ENCODE measurements around the gene IMMP2L. TPM values are rescaled to one million over a fixed set of nuclear protein-coding genes. Genes with fewer than 3 reads are reported as not detected.

Gene IMMP2L
- total and polyA plus RNA-seq, 2 of the 4 experiments (the other 2 are of a cell fraction) = 5.8 to 9.3 TPM

- H2AFZ ChIP-seq (replicated peaks; ENCODE audit: low read length, poor library complexity) = no peak overlapping the region
- no TSS peak for BruUV-seq (replicated peaks)
- no peaks in the 10 kb centered on the region for H3K9me3 ChIP-seq (ENCODE audit: control insufficient read depth, insufficient read depth, low read length)
- TF ChIP-seq, protein P1, sequence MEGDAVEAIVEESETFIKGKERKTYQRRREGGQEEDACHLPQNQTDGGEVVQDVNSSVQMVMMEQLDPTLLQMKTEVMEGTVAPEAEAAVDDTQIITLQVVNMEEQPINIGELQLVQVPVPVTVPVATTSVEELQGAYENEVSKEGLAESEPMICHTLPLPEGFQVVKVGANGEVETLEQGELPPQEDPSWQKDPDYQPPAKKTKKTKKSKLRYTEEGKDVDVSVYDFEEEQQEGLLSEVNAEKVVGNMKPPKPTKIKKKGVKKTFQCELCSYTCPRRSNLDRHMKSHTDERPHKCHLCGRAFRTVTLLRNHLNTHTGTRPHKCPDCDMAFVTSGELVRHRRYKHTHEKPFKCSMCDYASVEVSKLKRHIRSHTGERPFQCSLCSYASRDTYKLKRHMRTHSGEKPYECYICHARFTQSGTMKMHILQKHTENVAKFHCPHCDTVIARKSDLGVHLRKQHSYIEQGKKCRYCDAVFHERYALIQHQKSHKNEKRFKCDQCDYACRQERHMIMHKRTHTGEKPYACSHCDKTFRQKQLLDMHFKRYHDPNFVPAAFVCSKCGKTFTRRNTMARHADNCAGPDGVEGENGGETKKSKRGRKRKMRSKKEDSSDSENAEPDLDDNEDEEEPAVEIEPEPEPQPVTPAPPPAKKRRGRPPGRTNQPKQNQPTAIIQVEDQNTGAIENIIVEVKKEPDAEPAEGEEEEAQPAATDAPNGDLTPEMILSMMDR (conservative IDR thresholded peaks at IDR 0.05; ENCODE audit: low read depth, low read length) = no peak
- no peak for TF ChIP-seq BHLHE40 (IDR thresholded peaks at IDR 0.05; ENCODE audit: low read depth, low read length)
- TF ChIP-seq RCOR1 (IDR thresholded peaks at IDR 0.05; ENCODE audit: insufficient replicate concordance, low read length) = no peak
- no peak for TF ChIP-seq RFX5 (IDR thresholded peaks at IDR 0.05; ENCODE audit: low read depth, low read length)
- TF ChIP-seq MAFK (IDR thresholded peaks at IDR 0.05; ENCODE audit: low read depth, low read length) = no peak
- TF ChIP-seq, protein P2, sequence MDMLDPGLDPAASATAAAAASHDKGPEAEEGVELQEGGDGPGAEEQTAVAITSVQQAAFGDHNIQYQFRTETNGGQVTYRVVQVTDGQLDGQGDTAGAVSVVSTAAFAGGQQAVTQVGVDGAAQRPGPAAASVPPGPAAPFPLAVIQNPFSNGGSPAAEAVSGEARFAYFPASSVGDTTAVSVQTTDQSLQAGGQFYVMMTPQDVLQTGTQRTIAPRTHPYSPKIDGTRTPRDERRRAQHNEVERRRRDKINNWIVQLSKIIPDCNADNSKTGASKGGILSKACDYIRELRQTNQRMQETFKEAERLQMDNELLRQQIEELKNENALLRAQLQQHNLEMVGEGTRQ (IDR thresholded peaks at IDR 0.05; ENCODE audit: low read depth, low read length) = no peak
- no peak for TF ChIP-seq MXI1 (IDR thresholded peaks at IDR 0.05; ENCODE audit: borderline replicate concordance, low read depth, low read length)
- TF ChIP-seq CEBPB (IDR thresholded peaks at IDR 0.05; ENCODE audit: low read depth, low read length) = no peak
- no peak for TF ChIP-seq NFE2L2 (IDR thresholded peaks at IDR 0.05; ENCODE audit: low read depth, low read length)
- no peak for TF ChIP-seq RAD21 (IDR thresholded peaks at IDR 0.05; ENCODE audit: low read length)
- no peak for TF ChIP-seq FOS (IDR thresholded peaks at IDR 0.05; ENCODE audit: low read depth, low read length)
- TF ChIP-seq, protein P3, sequence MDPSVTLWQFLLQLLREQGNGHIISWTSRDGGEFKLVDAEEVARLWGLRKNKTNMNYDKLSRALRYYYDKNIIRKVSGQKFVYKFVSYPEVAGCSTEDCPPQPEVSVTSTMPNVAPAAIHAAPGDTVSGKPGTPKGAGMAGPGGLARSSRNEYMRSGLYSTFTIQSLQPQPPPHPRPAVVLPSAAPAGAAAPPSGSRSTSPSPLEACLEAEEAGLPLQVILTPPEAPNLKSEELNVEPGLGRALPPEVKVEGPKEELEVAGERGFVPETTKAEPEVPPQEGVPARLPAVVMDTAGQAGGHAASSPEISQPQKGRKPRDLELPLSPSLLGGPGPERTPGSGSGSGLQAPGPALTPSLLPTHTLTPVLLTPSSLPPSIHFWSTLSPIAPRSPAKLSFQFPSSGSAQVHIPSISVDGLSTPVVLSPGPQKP (IDR thresholded peaks at IDR 0.05; ENCODE audit: borderline replicate concordance, low read depth, low read length) = no peak
- no peak for TF ChIP-seq SMC3 (IDR thresholded peaks at IDR 0.05; ENCODE audit: low read depth, low read length)
- no peak for TF ChIP-seq CHD1 (IDR thresholded peaks at IDR 0.05; ENCODE audit: low read depth, low read length)
- no peak for TF ChIP-seq POLR2A (IDR thresholded peaks at IDR 0.05; ENCODE audit: low read depth, low read length)
- TF ChIP-seq MAZ (IDR thresholded peaks at IDR 0.05; ENCODE audit: borderline replicate concordance, low read depth, low read length) = no peak
- no peak for DNase-seq
- H3K4me3 ChIP-seq (ENCODE audit: insufficient read depth, low read depth, low read length) = no peak overlapping the region
- no peak overlapping the region for H4K5ac ChIP-seq (ENCODE audit: low read depth, low read length)
- H2AK5ac ChIP-seq (ENCODE audit: low read depth, low read length) = no peak overlapping the region
- H3K23ac ChIP-seq (ENCODE audit: low read depth, low read length) = no peak overlapping the region
- no peak overlapping the region for H4K8ac ChIP-seq (ENCODE audit: low read depth in 2 of 2, low read length in 2 of 2)
- CTCF ChIA-PET = no interaction called here
- dilution Hi-C loops (cut with HindIII; ENCODE audit: low sequenced_read_pairs, unreplicated experiment) = no loop called here
- H4K91ac ChIP-seq (ENCODE audit: insufficient read depth, low read depth, low read length) = no peak overlapping the region
- no peak overlapping the region for H3K27ac ChIP-seq (ENCODE audit: insufficient read depth, low read length)
- H3K9ac ChIP-seq (ENCODE audit: low read depth, low read length) = no peak overlapping the region
- H3K79me1 ChIP-seq (ENCODE audit: low read depth in 1 of 2, low read length in 2 of 2) = no peaks in the 10 kb centered on the region
- no peak overlapping the region for H3K18ac ChIP-seq (ENCODE audit: low read depth, low read length)
- in situ Hi-C loops (cut with MboI; ENCODE audit: low sequenced_read_pairs) = loop anchor here (10.0 kb wide), 1 partner anchor 415 kb away; no protein-coding TSS in a partner anchor
- no peak overlapping the region for H2BK15ac ChIP-seq (ENCODE audit: low read depth, low read length)
- H3K4me2 ChIP-seq (ENCODE audit: low read depth, low read length) = no peak overlapping the region
- H2AK9ac ChIP-seq (replicated peaks; ENCODE audit: low read depth, low read length, poor library complexity) = no peak overlapping the region
- H4K20me1 ChIP-seq (ENCODE audit: insufficient read depth, low read length) = no peaks in the 10 kb centered on the region
- no peak overlapping the region for H2BK120ac ChIP-seq (ENCODE audit: low read depth, low read length)
- POLR2A ChIA-PET (ENCODE audit: unreplicated experiment) = no interaction called here
- H3K14ac ChIP-seq (replicated peaks; ENCODE audit: low read depth, low read length) = no peak overlapping the region
- ATAC-seq (ENCODE audit: low read depth) = no peak
- H3K9me1 ChIP-seq (ENCODE audit: insufficient read depth, low read length) = no peaks in the 10 kb centered on the region
- H3K56ac ChIP-seq (ENCODE audit: extremely low read depth, insufficient read depth, low read length) = no peak overlapping the region
- H3K36me3 ChIP-seq (ENCODE audit: control insufficient read depth, insufficient read depth, low read length) = no peaks in the 10 kb centered on the region
- no peak overlapping the region for H3K4ac ChIP-seq (ENCODE audit: low read depth, low read length)
- intact Hi-C loops (cut with micrococcal nuclease) = no loop called here
- no peak overlapping the region for H2BK5ac ChIP-seq (ENCODE audit: low read depth, low read length, poor library complexity, severe bottlenecking)
- no peaks in the 10 kb centered on the region for H3K4me1 ChIP-seq (ENCODE audit: control insufficient read depth, insufficient read depth, low read length)
- no peaks in the 10 kb centered on the region for H3K27me3 ChIP-seq (ENCODE audit: control insufficient read depth, insufficient read depth, low read length)
- H2BK20ac ChIP-seq (ENCODE audit: low read depth, low read length) = no peak overlapping the region
Observed at GRCh38 chr7:111320133-111320532, 242.2 kb downstream of the IMMP2L start.
